GM12873 (cell line): ENCODE measurements around the gene ADGRB3.
A peak's percentile ranks its signal among the peaks of the same experiment; 100 is the strongest.

Experiments
- TF ChIP-seq, protein P1 (sequence below): IDR thresholded peaks from 2 replicates; pipeline ENCODE4 v1.5.1; 2012; ENCODE audit warnings: low read depth, mild to moderate bottlenecking, moderate library complexity, low read length, control low read depth; ENCODE audit not compliant: insufficient read depth; ENCODE audit errors: missing control alignments

ADGRB3 gene

GRCh38 chr6:68634726-68635411 lies at the start of gene ADGRB3:
Gene ADGRB3 (plus strand): TSS chr6:68635282. CDS start chr6:68638676, 3,394 bp downstream.
- TF ChIP-seq, protein P1, sequence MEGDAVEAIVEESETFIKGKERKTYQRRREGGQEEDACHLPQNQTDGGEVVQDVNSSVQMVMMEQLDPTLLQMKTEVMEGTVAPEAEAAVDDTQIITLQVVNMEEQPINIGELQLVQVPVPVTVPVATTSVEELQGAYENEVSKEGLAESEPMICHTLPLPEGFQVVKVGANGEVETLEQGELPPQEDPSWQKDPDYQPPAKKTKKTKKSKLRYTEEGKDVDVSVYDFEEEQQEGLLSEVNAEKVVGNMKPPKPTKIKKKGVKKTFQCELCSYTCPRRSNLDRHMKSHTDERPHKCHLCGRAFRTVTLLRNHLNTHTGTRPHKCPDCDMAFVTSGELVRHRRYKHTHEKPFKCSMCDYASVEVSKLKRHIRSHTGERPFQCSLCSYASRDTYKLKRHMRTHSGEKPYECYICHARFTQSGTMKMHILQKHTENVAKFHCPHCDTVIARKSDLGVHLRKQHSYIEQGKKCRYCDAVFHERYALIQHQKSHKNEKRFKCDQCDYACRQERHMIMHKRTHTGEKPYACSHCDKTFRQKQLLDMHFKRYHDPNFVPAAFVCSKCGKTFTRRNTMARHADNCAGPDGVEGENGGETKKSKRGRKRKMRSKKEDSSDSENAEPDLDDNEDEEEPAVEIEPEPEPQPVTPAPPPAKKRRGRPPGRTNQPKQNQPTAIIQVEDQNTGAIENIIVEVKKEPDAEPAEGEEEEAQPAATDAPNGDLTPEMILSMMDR: peak; percentile 1

GRCh38 chr6:68593558-68593957 lies 41.5 kb upstream of the ADGRB3 start:
- TF ChIP-seq, protein P1: no peak

- TF ChIP-seq, protein P1: no peak
These were observed 37.4 kb upstream of the ADGRB3 start for GRCh38 chr6:68597642-68598041.

DNA sequence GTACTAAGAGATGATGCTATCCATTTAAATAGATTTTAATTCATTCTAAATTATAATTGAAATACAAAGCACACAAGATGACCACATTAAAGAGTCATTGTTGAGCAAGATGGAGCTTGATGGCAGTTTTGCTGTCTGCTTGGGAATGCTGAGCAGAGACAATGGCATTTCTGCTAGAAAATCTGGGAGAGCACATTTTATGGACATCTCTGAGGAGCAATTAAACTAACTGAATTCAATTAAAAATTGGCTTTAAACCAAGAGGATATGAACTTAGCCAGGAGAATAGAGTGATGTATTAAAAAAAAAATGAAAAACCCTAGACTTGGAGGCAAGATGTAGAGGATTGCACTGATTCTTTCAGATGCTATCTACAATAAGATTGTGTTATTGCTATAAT lies 19.1 kb upstream of the ADGRB3 start:
- TF ChIP-seq, protein P1: no peak

DNA sequence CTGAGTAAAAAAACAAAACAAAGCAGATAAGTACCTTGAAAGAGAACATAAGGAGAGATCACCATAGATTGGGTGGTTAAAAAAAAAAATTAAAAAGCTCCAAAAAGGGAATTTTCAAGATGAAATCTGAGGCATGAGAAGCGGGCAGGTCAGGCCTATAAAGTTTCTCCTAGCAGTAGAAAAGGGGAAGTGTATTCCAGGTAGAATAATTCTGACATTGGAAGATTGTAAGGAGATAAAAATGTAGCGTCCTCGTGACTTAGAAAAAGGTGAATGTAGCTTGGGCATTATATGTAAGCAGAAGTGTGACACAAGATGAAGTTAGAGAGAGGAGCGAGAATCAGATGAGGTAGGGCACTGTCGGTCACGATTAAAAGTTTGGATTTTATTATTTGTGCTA lies 9.1 kb upstream of the ADGRB3 start:
- TF ChIP-seq, protein P1: no peak

DNA sequence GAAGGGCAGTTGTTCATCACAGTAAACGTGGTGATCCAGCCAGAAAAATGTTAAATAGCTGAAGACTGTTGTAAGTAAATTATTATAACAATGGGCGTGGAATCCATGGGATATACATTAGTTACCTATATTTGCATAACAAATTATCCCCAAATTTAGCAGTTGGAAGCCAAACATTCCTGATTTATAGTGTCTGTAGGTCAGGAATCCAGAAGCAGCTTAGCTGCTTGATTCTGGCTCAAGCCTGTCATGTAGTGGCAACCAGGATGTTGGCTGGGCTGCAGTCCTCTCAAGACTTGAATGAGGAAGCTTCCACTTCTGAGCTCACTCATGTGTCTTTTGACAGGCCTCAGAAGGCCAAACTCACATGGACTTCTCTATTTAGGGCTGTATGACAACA lies 6.9 kb upstream of the ADGRB3 start:
- TF ChIP-seq, protein P1: no peak

DNA sequence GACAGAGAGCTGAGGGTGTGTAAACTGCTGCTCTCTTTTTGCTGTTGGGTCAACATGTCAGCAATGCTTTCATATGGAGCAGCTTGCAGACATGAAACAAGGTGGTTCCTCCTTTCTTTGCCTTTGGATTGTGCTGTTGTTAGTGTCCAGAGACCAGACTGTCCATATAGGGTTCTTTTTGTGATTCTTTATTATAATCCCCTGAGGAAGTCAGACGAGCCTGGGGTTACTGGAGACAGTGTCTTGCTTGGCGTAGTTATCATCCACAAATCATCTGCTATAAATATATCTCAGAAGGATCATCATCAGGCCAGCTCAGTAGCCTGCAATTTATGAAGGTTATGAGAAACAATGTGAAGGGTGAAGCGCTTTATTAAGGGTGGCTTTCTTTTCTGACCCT lies 2.3 kb upstream of the ADGRB3 start:
- TF ChIP-seq, protein P1: no peak
